HEK293 (cell line): ENCODE results near the gene PROM2.

ENCODE experiments used
- CTCF ChIP-seq: fragments of 450-650 bp; formaldehyde crosslinking; IDR thresholded peaks from 2 replicates; pipeline ENCODE4 v1.5.1; 2016; ENCODE audit warnings: missing biosample characterization, missing genetic modification characterization
- HOXA7 ChIP-seq: sonication (generic); formaldehyde crosslinking; IDR thresholded peaks from 2 replicates; pipeline ENCODE4 v1.8.1; 2022; ENCODE audit warnings: missing genetic modification reagents, borderline replicate concordance
- KLF10 ChIP-seq: fragments of 450-650 bp; IDR thresholded peaks from 2 replicates; pipeline ENCODE4 v1.5.1; 2018; ENCODE audit warnings: missing biosample characterization, mild to moderate bottlenecking, missing genetic modification characterization
- SP2 ChIP-seq: fragments of 450-650 bp; formaldehyde crosslinking; IDR thresholded peaks from 2 replicates; pipeline ENCODE4 v1.5.1; 2016; ENCODE audit warnings: missing biosample characterization, missing genetic modification characterization
- WT1 ChIP-seq: fragments of 450-650 bp; formaldehyde crosslinking; IDR thresholded peaks from 2 replicates; pipeline ENCODE4 v1.5.1; 2016; ENCODE audit warnings: missing biosample characterization, missing genetic modification characterization
- ZNF138 ChIP-seq: fragments of 450-650 bp; formaldehyde crosslinking; IDR thresholded peaks from 2 replicates; pipeline ENCODE4 v1.5.1; 2016; ENCODE audit warnings: missing biosample characterization, missing genetic modification characterization, borderline replicate concordance
- ZNF202 ChIP-seq: fragments of 450-650 bp; formaldehyde crosslinking; IDR thresholded peaks from 2 replicates; pipeline ENCODE4 v1.5.1; 2016; ENCODE audit warnings: missing biosample characterization, missing genetic modification characterization, borderline replicate concordance
- ZNF664 ChIP-seq: fragments of 450-650 bp; formaldehyde crosslinking; IDR thresholded peaks from 2 replicates; pipeline ENCODE4 v1.5.1; 2016; ENCODE audit warnings: missing biosample characterization, missing genetic modification characterization

GRCh38 chr2:95328358-95329125, 54.3 kb downstream of the PROM2 start:
- TF ChIP-seq CTCF (no peak), ZNF138 (no peak), ZNF664 (tag by site-specific recombination) (no peak), ZNF202 (tag by site-specific recombination) (no peak), HOXA7 (no peak), WT1 (no peak), KLF10 (tag by site-specific recombination) (no peak), SP2 (tag by site-specific recombination) (no peak)
